ENCODE results near the gene PLK3. TPM values are rescaled to one million over a fixed set of nuclear protein-coding genes. Genes with fewer than 3 reads are reported as not detected.
A peak's percentile ranks its signal among the peaks of the same experiment; 100 is the strongest.
"Not testable (repeated sequence)": the region's sequence is repeated elsewhere in the genome, so short reads cannot be mapped to it uniquely, and the experiment has no call there.

PLK3 gene
- total RNA-seq, 1 donor from 2014 or later = 11.7 TPM

DNA sequence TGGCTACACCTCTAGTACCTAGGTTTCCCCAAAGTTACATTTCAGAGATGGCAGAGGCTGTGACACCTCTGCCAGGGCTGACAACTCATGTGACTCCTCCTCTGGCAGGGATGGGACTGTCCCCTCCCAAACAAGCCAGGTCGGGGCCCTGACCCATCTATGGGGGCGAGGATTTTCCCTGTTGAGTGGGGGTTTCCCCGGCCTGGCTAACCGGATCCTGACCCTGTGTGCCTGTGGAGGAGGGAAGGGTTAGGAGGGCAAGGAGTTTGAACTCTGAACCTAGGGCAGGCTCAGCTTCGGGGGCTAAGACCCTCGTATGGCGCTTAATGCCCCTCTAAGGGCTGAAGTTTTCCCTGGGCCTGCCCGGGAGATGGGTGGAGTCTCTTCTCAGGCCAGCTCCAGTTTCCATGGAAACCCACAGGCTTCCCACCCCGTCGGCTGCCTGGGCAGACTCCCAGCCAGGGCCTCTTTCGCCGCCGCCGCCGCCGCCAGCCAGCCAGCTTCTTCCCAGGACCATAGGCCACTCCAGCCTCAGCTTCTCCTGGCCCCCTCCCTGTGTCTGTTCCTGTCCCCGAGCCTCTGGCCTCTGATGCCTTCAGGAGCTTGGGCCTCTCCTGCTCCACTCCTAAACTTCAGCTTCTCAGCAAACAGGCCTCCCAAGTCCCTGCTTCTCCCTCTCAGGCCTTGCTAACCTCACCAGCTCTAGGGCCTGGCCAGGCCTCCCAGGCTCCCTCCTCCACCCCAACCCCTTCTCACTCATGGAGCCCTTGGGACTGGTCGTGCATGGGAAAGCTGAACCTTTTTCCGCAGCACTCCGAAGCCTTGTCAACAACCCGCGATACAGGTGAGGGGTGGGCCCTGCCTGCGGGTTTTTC lies 8.1 kb downstream of the PLK3 start, which contains the start of gene BTBD19:
Gene BTBD19, plus strand, starts transcription at position 461 of the 875 bp plus-strand sequence. Its CDS starts 298 bp downstream, at position 759.
- peak; percentile 82 to 95 for DNase-seq (ENCODE audit: low read depth in 2 of 2)

DNA sequence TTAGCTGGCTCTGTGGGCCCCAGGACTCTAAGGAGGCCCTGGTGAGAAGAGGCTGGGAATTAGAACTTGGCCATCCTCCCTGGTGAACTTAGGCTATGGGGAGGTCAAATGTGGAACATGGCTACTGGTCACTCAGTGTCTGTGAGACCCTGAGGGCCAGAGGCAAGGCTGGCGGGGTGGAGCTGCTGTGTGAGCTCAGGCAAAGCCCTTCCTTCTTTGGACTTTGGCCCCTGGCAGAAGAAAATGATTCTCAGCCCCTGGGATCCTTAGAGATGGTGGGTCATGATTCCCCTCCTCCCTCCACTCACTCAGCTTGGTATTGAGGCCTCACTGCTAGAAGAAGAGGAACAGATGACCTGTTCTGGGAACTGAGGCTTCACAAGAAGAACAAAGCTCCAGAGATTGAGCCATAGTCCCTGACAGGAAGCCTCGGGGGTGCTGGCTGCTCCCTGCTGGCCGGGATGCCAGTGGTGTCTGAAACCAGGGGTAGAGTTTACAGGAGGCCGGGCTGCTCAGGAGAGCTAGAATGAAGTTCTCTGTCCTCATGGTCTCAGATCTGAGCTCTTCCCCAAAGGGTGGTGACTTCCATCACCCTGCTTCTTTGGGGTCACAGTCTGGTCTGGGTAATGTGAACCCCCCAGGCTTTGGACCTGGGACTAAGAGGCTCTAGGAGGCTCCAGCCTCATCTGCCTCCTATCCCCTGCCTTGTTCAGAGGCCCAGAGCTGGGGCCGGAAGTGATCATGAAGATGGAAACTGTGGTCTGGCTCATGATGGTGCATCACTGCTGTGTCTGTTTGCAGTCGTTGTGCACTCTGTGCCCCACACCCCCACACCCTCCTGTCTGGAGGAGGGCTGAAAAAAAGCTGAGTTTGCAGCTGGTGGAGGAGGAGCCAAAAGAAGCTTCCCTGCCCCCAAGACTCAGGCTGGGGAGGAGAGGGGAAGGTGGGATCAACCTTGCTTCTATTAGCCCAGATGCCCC lies 9.1 kb downstream of the PLK3 start:
- peak in 1 of 2 donors; percentile 59 for DNase-seq (ENCODE audit: low read depth in 2 of 2)

DNA sequence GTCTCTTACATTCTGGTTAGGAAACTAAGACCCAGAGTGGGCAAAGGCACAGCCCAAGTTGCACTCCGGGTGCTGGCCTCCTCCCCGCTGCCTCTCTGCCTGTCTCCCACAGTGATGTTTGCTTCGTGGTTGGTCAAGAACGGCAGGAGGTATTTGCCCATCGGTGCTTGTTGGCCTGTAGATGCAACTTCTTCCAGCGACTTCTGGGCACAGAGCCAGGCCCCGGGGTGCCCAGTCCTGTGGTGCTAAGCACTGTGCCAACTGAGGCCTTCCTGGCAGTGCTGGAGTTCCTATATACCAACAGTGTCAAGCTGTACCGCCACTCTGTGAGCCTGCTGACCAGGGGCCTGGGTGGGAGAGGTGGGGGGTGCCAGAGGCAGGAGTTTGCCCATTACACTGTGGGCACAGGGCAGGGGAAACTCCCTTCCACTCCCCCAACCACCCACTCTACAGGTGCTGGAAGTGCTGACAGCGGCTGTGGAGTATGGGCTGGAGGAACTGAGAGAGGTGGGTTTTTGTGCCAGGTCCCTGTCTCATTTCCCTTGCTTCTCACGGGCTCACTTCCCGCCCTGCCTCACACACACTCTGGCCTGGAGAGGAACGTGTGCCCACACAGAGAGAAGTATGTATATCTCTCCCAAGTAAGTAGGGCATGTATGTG lies 10.1 kb downstream of the PLK3 start:
- DNase-seq (ENCODE audit: low read depth in 2 of 2) = peak in 1 of 2 donors; percentile 43

DNA sequence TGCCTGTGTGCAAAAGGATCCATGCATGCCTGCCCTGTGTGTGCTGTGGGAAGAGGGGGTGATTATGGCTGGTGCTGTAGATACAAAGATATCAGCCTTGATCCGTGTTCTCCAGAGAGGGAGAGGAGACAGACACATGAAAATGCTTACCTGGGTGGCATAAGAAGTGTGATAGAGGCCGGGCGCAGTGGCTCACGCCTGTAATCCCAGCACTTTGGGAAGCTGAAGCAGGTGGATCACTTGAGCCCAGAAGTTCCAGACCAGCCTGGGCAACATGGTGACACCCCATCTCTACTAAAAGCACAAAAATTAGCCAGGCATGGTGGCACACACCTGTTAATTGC lies 10.6 kb downstream of the PLK3 start:
- not testable (repeated sequence) for DNase-seq (ENCODE audit: low read depth in 2 of 2)

DNA sequence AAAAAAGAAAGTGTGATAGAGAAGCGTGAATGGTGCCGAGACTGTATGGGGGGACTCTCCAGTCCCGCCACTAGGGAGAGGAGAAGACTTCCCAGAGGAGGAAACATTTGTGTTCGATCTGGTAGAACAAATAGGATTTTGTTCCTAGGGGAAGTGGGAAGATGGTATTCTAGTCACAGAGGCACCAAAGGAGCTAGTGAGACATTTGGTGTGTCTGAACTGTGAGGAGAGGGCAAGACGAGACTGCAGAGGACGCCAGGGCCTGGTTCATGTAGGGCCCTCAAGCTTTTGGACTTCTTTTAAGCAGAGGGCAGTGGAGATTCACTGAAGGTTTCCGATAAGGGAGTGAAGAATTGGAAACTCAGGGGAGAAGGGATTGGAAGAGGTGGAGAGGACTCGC lies 11.1 kb downstream of the PLK3 start:
- DNase-seq (ENCODE audit: low read depth in 2 of 2) = no peak

DNA sequence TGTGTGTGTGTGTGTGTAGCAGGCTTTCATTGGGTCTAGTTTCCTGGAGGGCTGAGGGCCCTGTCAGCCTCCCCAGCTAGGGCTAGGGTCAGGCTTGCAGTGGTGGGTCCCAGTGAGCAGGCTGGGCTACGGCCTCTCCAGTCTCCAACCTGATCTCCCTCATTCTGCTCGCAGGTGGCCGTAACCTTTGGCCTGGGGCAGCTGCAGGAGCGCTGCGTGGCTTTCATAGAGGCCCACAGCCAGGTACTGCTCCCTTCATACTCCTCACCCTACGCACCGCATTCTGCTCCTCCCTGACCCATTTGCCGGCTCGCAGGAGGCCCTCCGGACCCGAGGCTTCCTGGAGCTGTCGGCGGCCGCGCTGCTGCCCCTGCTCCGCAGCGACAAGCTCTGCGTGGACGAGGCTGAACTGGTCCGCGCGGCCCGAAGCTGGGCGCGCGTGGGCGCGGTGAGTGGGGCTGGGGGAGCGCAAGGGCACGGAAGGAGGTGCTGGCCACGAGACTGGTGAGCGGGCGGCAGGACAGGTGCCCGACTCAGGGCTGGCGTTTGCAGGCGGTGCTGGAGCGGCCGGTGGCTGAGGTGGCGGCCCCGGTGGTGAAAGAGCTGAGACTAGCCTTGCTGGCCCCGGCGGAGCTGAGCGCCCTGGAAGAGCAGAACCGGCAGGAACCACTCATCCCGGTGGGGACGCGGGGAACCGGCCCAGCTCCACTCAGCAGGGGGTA lies 12.8 kb downstream of the PLK3 start:
- no peak for DNase-seq (ENCODE audit: low read depth in 2 of 2)

DNA sequence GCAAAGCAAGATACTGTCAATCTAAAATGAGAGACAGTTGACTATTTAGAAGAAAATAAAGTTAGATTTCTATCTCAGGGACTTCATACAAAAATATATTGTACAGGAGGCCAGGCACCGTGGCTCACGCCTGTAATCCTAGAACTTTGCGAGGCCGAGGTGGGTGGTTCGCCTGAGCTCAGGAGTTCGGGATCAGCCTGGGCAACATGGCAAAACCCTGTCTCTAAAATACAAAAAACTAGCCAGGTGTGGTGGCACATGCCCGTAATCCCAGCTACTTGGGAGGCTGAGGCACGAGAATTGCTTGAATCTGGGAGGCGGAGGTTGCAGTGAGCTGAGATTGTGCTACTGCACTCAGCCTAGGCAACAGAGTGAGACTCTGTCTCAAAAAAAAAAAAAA lies 15.7 kb downstream of the PLK3 start:
- not testable (repeated sequence) for DNase-seq (ENCODE audit: low read depth in 2 of 2)

DNA sequence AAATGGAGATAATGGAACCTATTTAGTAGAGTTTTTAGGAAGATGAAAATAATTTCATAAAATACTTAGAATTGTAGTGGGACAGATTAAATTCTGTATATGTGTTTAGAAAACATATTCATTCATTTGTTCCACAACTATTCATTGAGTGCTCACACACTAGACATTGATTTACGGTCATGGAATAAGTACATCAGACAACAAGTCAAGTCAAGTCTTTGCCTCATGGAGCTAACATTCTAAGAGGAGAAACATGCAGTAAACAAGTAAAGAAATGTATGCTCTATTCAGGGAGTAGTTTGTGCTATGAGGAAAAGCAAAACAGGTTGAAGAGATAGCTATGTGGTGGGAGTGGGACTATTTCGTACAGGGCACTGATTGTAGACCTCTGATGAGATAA lies 17.1 kb downstream of the PLK3 start:
- DNase-seq (ENCODE audit: low read depth in 2 of 2) = no peak

DNA sequence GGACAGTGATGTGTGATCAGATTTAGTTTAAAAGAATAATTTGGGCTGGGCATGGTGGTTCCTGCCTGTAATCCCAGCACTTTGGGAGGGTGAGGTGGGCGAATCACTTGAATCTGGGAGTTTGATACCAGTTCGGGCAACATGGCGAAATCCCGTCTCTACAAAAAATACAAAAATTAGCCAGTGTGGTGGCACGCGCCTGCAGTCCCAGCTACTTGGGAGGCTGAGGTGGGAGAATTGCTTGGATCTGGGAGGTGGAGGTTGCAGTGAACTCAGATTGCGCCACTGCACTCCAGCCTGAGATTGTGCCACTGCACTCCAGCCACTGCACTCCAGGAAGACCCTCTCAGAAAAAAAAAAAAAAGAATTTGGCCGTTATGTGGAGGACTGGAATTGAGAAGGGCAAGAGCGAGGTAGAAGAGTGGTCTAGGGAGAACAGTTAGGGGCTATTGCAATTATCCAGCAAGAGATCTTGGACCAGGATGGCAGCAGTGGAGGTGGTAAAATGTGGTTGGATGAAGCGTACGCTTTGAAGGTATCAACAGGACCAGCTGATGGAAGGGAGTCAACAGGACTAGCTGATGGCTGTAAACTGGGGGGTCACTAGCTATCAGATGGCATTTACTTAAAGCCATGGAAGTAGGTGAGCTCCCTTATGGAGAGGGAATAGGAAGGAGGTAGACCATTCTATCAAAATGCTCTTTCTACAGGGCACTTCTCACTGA lies 17.8 kb downstream of the PLK3 start:
- DNase-seq (ENCODE audit: low read depth in 2 of 2) = no peak

DNA sequence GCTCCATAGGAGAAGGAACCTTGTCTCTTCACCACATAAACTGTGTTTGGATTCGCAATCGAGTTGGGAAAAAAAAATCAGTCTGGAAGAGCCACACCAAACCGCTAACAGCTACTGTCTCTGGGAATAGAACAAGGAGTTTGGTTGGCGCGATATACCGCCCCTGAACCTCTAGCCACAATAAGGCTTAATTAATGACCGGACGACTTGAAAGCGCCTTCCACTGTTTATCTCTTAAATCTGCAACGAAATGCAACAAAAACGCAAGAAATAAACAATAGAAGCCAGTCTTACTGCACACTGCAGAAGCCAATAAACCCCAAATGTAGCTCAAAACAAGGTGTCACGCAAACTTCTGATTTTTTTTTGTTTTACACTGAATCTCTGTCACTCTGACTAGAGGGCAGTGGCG lies 19.0 kb downstream of the PLK3 start:
- DNase-seq (ENCODE audit: low read depth in 2 of 2) = peak in 1 of 2 donors; percentile 51

DNA sequence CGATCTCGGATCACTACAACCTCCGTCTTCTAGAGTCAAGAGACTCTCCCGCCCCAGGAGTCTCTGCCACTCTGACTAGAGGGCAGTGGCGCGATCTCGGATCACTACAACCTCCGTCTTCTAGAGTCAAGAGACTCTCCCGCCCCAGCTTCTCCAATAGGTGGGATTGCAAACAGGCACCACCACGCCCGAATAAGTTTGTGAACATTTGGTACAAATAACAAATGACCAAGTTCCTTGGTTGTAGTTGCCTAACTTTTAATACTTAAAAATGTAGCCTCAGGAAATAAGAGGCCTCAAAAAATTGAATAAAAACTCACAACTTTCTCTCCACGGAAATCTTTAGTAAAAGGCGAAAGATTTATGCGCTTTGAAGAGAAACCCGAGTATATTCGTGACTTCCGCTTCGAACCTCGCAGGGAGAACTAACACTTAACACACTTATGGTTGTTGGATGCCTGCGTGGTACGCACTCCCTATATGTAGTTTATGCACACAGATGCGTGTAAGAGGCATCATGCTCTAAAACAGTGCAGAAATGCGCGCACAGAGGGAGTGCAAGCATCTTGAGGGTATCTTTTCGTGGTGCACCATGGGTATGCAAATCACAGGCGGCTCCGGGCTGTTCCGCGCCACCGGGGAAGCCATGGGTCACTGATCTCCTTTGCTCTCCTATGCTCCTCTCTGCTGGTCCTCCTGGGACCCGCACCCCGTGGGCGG lies 19.6 kb downstream of the PLK3 start:
- DNase-seq (ENCODE audit: low read depth in 2 of 2) = peak; percentile 64 to 73

DNA sequence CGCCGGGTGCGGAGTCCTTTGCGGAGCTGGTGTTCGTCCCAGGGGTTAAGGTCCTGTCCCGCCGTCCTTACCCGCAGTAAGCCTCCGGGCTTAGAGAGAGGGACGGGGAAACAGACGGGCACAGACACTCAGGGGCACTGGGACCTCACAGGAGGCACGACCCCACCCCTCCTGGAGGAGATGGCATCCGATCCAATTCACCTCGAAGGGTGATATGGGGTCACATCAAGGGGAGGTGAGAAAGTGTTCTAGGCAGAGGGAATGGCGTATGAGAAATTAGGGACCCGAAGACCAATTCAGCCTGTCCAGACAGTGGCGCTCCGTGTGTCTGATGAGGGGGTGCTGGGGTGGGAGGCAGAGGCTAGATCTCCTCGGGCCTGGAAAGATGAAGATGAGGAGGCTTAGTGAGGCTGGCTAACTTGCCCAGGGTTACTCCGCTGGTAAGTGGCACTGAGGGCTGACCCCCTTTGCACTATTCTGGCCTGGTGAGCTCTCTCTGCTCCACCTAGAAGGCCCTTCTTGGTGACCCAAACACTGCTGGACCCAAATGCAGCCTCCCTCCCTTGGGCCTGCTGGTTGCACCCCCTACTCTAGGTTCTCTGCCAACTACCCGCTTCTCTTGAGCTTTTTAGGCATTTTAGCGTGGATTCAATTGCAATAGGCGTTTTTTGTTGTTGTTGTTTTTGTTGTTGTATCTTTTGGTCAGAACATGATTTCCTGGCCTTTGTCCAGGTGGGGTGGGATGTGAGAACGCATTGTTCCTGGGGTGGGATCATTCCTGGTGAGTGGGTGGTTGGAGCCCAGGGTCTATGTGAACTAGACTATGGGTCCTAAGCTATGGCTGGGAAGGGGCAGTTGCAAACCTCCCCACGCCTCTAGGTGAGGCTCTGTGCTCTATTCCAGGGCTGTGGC lies 20.4 kb downstream of the PLK3 start:
- no peak for DNase-seq (ENCODE audit: low read depth in 2 of 2)

DNA sequence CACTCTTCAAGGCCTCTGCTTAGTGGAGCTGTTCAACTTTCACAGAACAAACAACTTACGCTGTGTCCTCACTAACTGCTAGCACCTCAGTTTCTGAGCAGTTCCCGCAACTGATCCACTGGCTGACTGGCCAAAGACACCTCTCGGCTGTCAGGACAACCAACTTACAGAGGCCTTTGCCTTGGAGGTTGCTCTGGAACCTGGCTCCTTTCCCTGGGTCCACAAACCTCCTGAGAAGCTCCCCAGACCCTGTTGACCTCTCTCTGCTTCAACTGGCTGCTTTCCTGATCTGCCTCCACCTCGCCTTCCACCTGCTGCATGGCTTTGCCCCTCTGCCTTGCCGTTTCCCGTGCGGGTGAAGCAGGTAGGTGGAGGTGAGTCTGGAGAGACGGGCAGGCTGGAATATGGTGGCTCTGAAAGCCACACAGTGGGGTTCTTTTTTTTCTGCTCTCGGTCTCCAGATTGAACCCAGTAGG lies 21.1 kb downstream of the PLK3 start:
- no peak for DNase-seq (ENCODE audit: low read depth in 2 of 2)

DNA sequence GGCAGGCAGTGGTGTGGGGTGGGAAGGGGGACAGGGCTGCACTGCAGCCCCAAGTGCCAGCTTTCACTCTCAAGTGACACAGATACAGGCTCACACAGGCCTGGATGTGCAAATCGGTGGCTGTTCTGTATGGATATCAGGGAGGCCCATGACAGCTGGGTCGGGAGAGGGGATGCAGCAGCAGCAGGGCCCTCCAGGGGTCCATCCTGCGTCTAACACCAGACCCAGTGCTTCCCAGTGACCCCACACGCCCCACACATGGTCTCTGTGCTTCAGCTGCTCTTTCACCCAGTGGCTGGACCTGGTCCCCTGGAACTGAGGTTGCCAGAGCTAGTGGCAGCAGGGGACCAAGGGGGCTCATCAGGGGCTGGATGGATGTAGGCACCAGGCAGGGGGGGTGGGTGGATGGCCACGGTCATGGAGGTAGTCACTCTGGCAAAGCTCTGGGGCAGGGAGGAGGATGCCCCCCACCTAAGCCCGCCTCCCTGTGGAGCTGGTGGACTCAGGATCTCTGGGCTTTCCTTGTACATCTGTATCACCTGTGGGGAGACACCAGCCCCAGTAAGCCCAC lies 22.0 kb downstream of the PLK3 start:
- no peak for DNase-seq (ENCODE audit: low read depth in 2 of 2)

DNA sequence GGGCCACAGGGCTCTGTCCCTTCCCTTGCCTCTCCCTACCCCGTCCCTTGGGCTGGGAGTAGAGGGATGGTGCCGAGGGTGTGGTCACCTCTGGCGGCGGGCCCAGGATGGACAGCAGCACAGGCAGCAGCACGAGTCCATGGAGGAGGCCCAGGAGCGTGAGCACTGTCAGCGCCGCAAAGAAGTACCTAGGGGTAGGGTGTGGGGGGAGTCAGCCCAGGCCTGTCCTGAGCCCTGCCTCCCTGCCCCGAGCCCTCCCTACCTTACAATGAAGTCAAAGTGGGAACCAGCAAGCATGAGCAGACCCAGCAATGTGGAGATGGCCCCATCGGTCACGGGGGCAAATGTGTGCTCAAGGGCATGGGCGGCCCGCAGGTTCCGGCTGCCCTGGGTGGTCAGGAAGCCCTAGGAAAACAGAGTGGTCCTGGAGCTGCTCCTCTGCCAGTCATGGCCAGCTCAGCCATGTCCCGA lies 22.8 kb downstream of the PLK3 start:
- DNase-seq (ENCODE audit: low read depth in 2 of 2) = no peak

DNA sequence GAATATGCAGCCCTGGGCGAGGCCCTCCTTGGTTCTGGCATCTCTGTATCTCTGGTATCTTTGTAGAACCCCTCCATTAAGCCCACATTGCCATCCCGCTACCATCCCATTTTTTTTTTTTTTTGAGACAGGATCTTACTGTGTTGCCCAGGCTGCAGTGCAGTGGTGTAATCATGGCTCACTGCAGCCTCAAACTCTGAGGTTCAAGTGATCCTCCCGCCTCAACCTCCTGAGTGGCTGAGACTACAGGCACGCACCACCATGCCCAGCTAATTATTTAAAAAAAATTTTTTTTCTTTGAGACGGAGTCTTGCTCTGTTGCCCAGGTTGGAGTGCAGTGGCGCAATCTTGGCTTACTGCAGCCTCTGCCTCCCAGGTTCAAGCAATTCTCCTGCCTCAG lies 24.2 kb downstream of the PLK3 start:
- not testable (repeated sequence) for DNase-seq (ENCODE audit: low read depth in 2 of 2)

DNA sequence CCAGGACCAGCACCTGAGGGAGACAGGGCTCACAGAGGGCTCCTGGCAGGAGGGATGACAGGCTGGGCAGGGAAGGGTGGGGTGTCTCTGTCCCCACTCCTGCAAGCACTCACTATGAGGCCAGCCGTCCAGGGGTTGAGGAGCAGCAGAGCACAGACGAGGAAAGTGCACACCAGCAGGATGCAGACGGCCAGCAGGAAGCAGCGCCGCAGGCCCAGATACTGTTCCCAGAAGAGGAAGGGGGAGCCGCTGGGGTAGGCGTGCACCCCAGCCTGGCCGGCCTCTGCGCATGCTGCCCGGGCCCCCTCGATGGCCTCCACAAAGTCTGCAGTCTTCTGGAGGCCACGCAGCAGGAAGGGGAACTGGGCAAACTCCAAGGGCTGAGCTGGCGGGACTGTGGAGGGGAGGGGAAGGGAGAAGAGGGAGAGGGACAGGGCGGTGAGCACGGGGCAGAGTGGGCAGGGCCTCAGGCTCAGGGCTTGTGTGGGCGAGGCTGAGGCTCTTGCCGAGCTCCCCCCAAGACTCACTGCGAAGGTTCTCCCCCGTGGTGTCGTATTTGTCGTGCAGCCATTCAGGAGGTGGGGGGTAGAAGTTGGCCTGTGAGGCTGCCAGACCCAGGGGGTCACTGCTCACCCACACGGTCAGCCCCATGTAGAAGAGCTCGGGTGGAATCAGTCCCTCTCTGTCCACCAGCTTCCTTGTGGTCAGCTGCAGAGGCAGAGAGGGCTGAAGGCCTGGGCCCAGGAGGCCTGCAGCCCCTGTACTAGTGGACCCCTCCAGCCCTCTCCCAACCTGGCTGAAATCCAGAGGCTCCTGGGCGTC lies 26.4 kb downstream of the PLK3 start:
- peak in 1 of 2 donors; percentile 32 for DNase-seq (ENCODE audit: low read depth in 2 of 2)

All from dermis microvascular lymphatic vessel endothelial cell (primary cell).